GM23248 (cell line): Measurements from ENCODE around the gene COL15A1. TPM values are rescaled to one million over a fixed set of nuclear protein-coding genes. Genes with fewer than 3 reads are reported as not detected.

ENCODE experiments used
- DNase-seq: peaks from one replicate; pipeline ENCODE4 v3.0.0-alpha.2; 2015
- H2AFZ ChIP-seq: fragments of 200-600 bp; sonication (generic); 2 replicates; pipeline ENCODE4 v1.6.1; 2016; ENCODE audit warnings: antibody characterized with exemption
- H3F3A ChIP-seq: fragments of 200-600 bp; sonication (generic); 2 replicates; pipeline ENCODE4 v1.6.1; 2016; ENCODE audit warnings: mild to moderate bottlenecking, antibody characterized with exemption, mixed run types; ENCODE audit not compliant: insufficient read depth
- H3K27ac ChIP-seq: fragments of 200-600 bp; sonication (generic); 2 replicates; pipeline ENCODE4 v1.5.1; 2016; ENCODE audit warnings: mild to moderate bottlenecking
- H3K27me3 ChIP-seq: fragments of 200-600 bp; sonication (generic); replicated peaks from 2 replicates; pipeline ENCODE4 v1.6.1; 2016; ENCODE audit warnings: mild to moderate bottlenecking; ENCODE audit not compliant: insufficient read depth
- H3K36me3 ChIP-seq: fragments of 200-600 bp; sonication (generic); 2 replicates; pipeline ENCODE4 v1.6.1; 2016; ENCODE audit warnings: low read depth, mild to moderate bottlenecking
- H3K4me1 ChIP-seq: fragments of 200-600 bp; sonication (generic); 2 replicates; pipeline ENCODE4 v1.6.1; 2016; ENCODE audit warnings: mild to moderate bottlenecking; ENCODE audit not compliant: insufficient read depth
- H3K4me2 ChIP-seq: fragments of 200-600 bp; sonication (generic); one replicate; pipeline ENCODE4 v1.6.1; 2016; ENCODE audit warnings: mild to moderate bottlenecking; ENCODE audit not compliant: unreplicated experiment
- H3K4me3 ChIP-seq: fragments of 200-600 bp; sonication (generic); 2 replicates; pipeline ENCODE4 v1.5.1; 2016; ENCODE audit warnings: mild to moderate bottlenecking
- H3K79me2 ChIP-seq: fragments of 200-600 bp; sonication (generic); 2 replicates; pipeline ENCODE4 v1.6.1; 2016; ENCODE audit warnings: mild to moderate bottlenecking; ENCODE audit not compliant: insufficient read depth
- H3K9ac ChIP-seq: fragments of 200-600 bp; sonication (generic); 2 replicates; pipeline ENCODE4 v1.6.1; 2016; ENCODE audit warnings: mild to moderate bottlenecking
- H3K9me2 ChIP-seq: fragments of 200-600 bp; sonication (generic); 2 replicates; pipeline ENCODE4 v1.6.1; 2016; ENCODE audit warnings: mixed run types, mild to moderate bottlenecking, moderate library complexity; ENCODE audit not compliant: insufficient read depth
- H3K9me3 ChIP-seq: fragments of 200-600 bp; sonication (generic); one replicate; pipeline ENCODE4 v1.6.1; 2017; ENCODE audit warnings: low read depth
- H4K20me1 ChIP-seq: fragments of 200-600 bp; sonication (generic); 2 replicates; pipeline ENCODE4 v1.6.0; 2016; ENCODE audit not compliant: insufficient read depth
- EZH2 ChIP-seq: fragments of 200-600 bp; sonication (generic); IDR thresholded peaks from 2 replicates; pipeline ENCODE4 v1.6.1; 2018; ENCODE audit warnings: antibody characterized with exemption, mild to moderate bottlenecking; ENCODE audit not compliant: insufficient read depth, poor library complexity, severe bottlenecking
- EZH2phosphoT487 ChIP-seq: fragments of 200-600 bp; sonication (generic); IDR thresholded peaks from 2 replicates; pipeline ENCODE4 v1.6.1; 2018; ENCODE audit warnings: antibody characterized with exemption, moderate library complexity, mild to moderate bottlenecking, low read depth; ENCODE audit not compliant: insufficient read depth
- WGBS, 2 experiments: methylation state at CpG; one replicate each; pipeline ENCODE4 v1.1.6; 2015 to 2017; ENCODE audit warnings: low lambda C conversion rate in 2 of 2, low coverage in 1 of 2; ENCODE audit errors: missing lambda C conversion rate in 2 of 2; 5-methylcytosine and 5-hydroxymethylcytosine counted together
- in situ Hi-C: fragments of 300-500 bp; cut with MboI; formaldehyde crosslinking; loops from 2 replicates; pipeline ENCODE4 v1.15.0; 2020
- polyA plus RNA-seq: library from polyadenylated mRNA; unstranded; fragments of >200 nt; fragmentation: Nextera tagmentation; extraction: Ambion mirVana; gene quantifications from 2 replicates; pipeline ENCODE4 v1.2.1, GENCODE V29; 2016
- total RNA-seq: library from RNA; depleted of rRNA; stranded (reverse); fragments of >200 nt; shearing (Covaris generic); gene quantifications from 2 replicates; pipeline ENCODE4 v1.2.3, GENCODE V29; 2014

The COL15A1 gene
- total and polyA plus RNA-seq, 2 experiments from 2014 or later = 9.7 to 16.8 TPM

- H3K27me3 ChIP-seq = no peaks in the 10 kb centered on the region
- no peaks in the 10 kb centered on the region for H3K36me3 ChIP-seq
- H3K4me2 ChIP-seq = no peak overlapping the region
- peaks cover 8% of the 10 kb centered on the region; the same call in 1 of the 2 replicates for H3K4me1 ChIP-seq
- no peaks in the 10 kb centered on the region for H3K79me2 ChIP-seq
- WGBS, 2 experiments = 81% methylated on average over 12 of the region's 12 CpGs
- H3K4me3 ChIP-seq = no peak overlapping the region
- H3K9ac ChIP-seq = no peak overlapping the region
- H3K9me3 ChIP-seq = no peaks in the 10 kb centered on the region
- no peaks in the 10 kb centered on the region for H3K9me2 ChIP-seq
- no peak for DNase-seq
- TF ChIP-seq EZH2phosphoT487 (no peak), EZH2 (no peak)
- no peaks in the 10 kb centered on the region for H3F3A ChIP-seq
- H3K27ac ChIP-seq = no peak overlapping the region
- in situ Hi-C loops = no loop called here
- H2AFZ ChIP-seq = no peak overlapping the region
- no peaks in the 10 kb centered on the region for H4K20me1 ChIP-seq
Measured at GRCh38 chr9:99069546-99069945, 125.8 kb downstream of the COL15A1 start.

- no peak overlapping the region for H2AFZ ChIP-seq
- H3K9me2 ChIP-seq = no peaks in the 10 kb centered on the region
- H3K79me2 ChIP-seq = no peaks in the 10 kb centered on the region
- H3K4me3 ChIP-seq = no peak overlapping the region
- H3F3A ChIP-seq = peaks cover 7% of the 10 kb centered on the region; the same call in 1 of the 2 replicates
- H3K27me3 ChIP-seq = no peaks in the 10 kb centered on the region
- WGBS, 2 experiments = 82 to 88% methylated on average over 6 of the region's 6 CpGs
- H3K9ac ChIP-seq = no peak overlapping the region
- H3K27ac ChIP-seq = no peak overlapping the region
- in situ Hi-C loops = no loop called here
- H3K4me2 ChIP-seq = no peak overlapping the region
- H4K20me1 ChIP-seq = no peaks in the 10 kb centered on the region
- H3K36me3 ChIP-seq = no peaks in the 10 kb centered on the region
- peaks cover 15% of the 10 kb centered on the region for H3K4me1 ChIP-seq
- no peak for DNase-seq
- TF ChIP-seq EZH2phosphoT487 = no peak
- no peak for TF ChIP-seq EZH2
- H3K9me3 ChIP-seq = no peaks in the 10 kb centered on the region
Measured at GRCh38 chr9:99070681-99071080, 127.0 kb downstream of the COL15A1 start.

DNA sequence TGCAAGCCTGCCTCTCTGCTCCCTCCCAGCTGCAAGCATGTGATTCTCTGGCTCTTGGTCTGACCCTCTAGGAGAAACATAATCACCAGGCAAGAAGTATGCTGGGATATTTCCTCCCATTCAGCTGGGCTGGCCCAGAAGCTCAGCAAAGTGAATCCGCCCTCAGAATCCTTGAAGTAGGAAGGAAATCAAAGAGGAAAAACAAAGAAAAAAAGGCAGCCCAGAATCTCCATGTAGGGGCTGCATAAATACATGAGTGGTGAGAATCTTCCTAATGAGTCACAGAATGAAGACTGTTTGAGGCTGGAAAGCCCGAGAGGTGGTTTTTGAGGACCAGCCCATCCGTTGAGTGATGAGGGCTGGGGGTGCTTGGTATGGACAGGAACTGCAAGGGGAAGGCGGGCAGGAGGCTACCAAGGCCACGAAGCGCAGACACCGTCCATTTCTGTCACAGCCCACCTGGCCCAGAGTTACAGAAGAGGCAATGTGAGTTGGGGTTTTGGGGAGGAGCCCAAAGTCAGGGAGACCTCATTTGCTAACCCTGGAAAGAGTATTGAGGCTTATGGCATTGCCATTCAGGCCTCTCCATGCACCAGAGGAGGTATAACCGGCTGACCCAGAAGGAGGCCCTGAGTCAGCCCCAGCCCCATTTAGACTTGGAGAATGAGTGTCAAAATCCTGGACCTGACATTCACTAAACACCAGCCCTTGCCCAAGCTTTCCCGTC lies 127.8 kb downstream of the COL15A1 start:
- in situ Hi-C loops = no loop called here
- Histone ChIP-seq H3F3A (peaks cover 7% of the 10 kb centered on the region; the same call in 1 of the 2 replicates), H3K9me2 (no peaks in the 10 kb centered on the region), H3K36me3 (no peaks in the 10 kb centered on the region), H3K4me3 (no peak overlapping the region), H2AFZ (0 out of 2 replicates have a peak overlapping the region, but pooled peaks have one; percentile 23), H3K4me2 (no peak overlapping the region), H3K9ac (no peak overlapping the region), H3K27ac (no peak overlapping the region), H3K27me3 (no peaks in the 10 kb centered on the region), H3K9me3 (no peaks in the 10 kb centered on the region), H4K20me1 (no peaks in the 10 kb centered on the region), H3K4me1 (peaks cover 18% of the 10 kb centered on the region), H3K79me2 (no peaks in the 10 kb centered on the region)
- 83 to 88% methylated on average over 9 of the region's 9 CpGs for WGBS, 2 experiments
- TF ChIP-seq EZH2 (no peak), EZH2phosphoT487 (no peak)
- peak; percentile 27 for DNase-seq

- Histone ChIP-seq H3K9me3 (no peaks in the 10 kb centered on the region), H3K79me2 (no peaks in the 10 kb centered on the region), H3K4me1 (peaks cover 18% of the 10 kb centered on the region), H3K27ac (no peak overlapping the region), H3K4me2 (no peak overlapping the region), H3K4me3 (no peak overlapping the region), H3K27me3 (no peaks in the 10 kb centered on the region), H3K9me2 (no peaks in the 10 kb centered on the region), H3K9ac (no peak overlapping the region), H2AFZ (no peak overlapping the region), H3F3A (peaks cover 7% of the 10 kb centered on the region; the same call in 1 of the 2 replicates), H4K20me1 (no peaks in the 10 kb centered on the region), H3K36me3 (no peaks in the 10 kb centered on the region)
- 84% methylated on average over 6 of the region's 6 CpGs for WGBS, 2 experiments
- TF ChIP-seq EZH2 = no peak
- no peak for TF ChIP-seq EZH2phosphoT487
- no peak for DNase-seq
- in situ Hi-C loops = no loop called here
Measured at GRCh38 chr9:99072040-99072394, 128.3 kb downstream of the COL15A1 start.
